HepG2 (cell line): Measurements from ENCODE around the gene ACTN4. TPM values are rescaled to one million over a fixed set of nuclear protein-coding genes. Genes with fewer than 3 reads are reported as not detected.
A peak's percentile ranks its signal among the peaks of the same experiment; 100 is the strongest.

Experiments
- ATAC-seq: fragments of 200-7000 bp; cut with Tn5 transposase; 3 replicates; pipeline ENCODE4 v1.9.1; 2020; ENCODE audit warnings: mild to moderate bottlenecking, moderate library complexity
- BruUV-seq: library from RNA; stranded (reverse); fragments of 400-500 nt; replicated peaks from 2 replicates; lab custom pipeline; 2021; lab: Mats Ljungman, UMichigan
- CTCF ChIA-PET: fragments of 300-600 bp; formaldehyde crosslinking; extraction: SDS; loops from one replicate; lab custom pipeline; 2021; ENCODE audit warnings: low total read pairs, inconsistent platforms, low intra/inter-chr PET ratio; lab: Yijun Ruan, JAX
- POLR2A ChIA-PET: fragments of 350-600 bp; sonication (Branson Sonifier 250); formaldehyde crosslinking; loops from one replicate; lab custom pipeline; 2020; ENCODE audit warnings: antibody characterized with exemption, inconsistent platforms; lab: Yijun Ruan, JAX
- DNase-seq: peaks from one replicate; pipeline ENCODE4 v3.0.0-alpha.2; 2015; ENCODE audit warnings: low spot score
- FAIRE-seq: peaks from 3 replicates; lab custom pipeline; 2011; peaks lifted over from hg19 to GRCh38; lab: Jason Lieb, UNC
- H2AFZ ChIP-seq: one replicate; pipeline ENCODE4 v1.6.1; 2011; ENCODE audit warnings: low read length, inconsistent platforms
- H3K27ac ChIP-seq: fragments of 300-600 bp; 3 replicates; pipeline ENCODE4 v1.8.0; 2011; ENCODE audit warnings: mixed run types, mild to moderate bottlenecking, mixed read lengths, low read length, inconsistent platforms; ENCODE audit not compliant: insufficient read depth; ENCODE audit errors: extremely low read length
- H3K27me3 ChIP-seq, 2 experiments: fragments of 200-600 bp in 1 of 2; 2 replicates in 1 of 2; 3 replicates in 1 of 2; pipeline versions ENCODE4 v1.6.0 to v1.8.0; 2011; ENCODE audit warnings: low read length in 2 of 2, mild to moderate bottlenecking in 2 of 2, moderate library complexity in 2 of 2, inconsistent platforms in 1 of 2; ENCODE audit not compliant: insufficient read depth in 2 of 2, control insufficient read depth in 1 of 2
- H3K36me3 ChIP-seq, 2 experiments: fragments of 200-600 bp in 1 of 2; replicated peaks in 1 of 2; 2 replicates in 1 of 2; 3 replicates in 1 of 2; pipeline versions ENCODE4 v1.5.1 to v1.8.0; 2011; ENCODE audit warnings: low read length in 2 of 2, inconsistent platforms in 1 of 2; ENCODE audit not compliant: insufficient read depth in 2 of 2, control insufficient read depth in 1 of 2
- H3K4me1 ChIP-seq: 2 replicates; pipeline ENCODE4 v1.5.1; 2012; ENCODE audit warnings: low read length, inconsistent platforms; ENCODE audit not compliant: insufficient read depth
- H3K4me2 ChIP-seq: 2 replicates; pipeline ENCODE4 v1.6.0; 2011; ENCODE audit warnings: low read depth, low read length, inconsistent platforms
- H3K4me3 ChIP-seq, 3 experiments: fragments of 200-600 bp in 1 of 3; sonication (generic), shearing (Covaris generic) in 1 of 3; replicated peaks in 1 of 3; 2 replicates each; pipeline ENCODE4 v1.5.1; 2011 to 2016; ENCODE audit warnings: low read length in 3 of 3, inconsistent platforms in 2 of 3, low read depth in 2 of 3, mild to moderate bottlenecking in 2 of 3, control low read depth in 1 of 3, mixed read lengths in 1 of 3; ENCODE audit not compliant: insufficient read depth in 1 of 3
- H3K79me2 ChIP-seq: one replicate; pipeline ENCODE4 v1.6.1; 2011; ENCODE audit warnings: low read length, inconsistent platforms; ENCODE audit not compliant: insufficient read depth
- H3K9ac ChIP-seq: 2 replicates; pipeline ENCODE4 v1.6.0; 2011; ENCODE audit warnings: mild to moderate bottlenecking, low read depth, low read length, inconsistent platforms; ENCODE audit not compliant: insufficient read depth
- H3K9me3 ChIP-seq: 2 replicates; pipeline ENCODE4 v1.5.1; 2012; ENCODE audit warnings: mild to moderate bottlenecking, low read length
- H4K20me1 ChIP-seq: 2 replicates; pipeline ENCODE4 v1.6.0; 2011; ENCODE audit warnings: inconsistent platforms, mild to moderate bottlenecking, low read length, moderate library complexity; ENCODE audit not compliant: insufficient read depth
- CSRNP1 ChIP-seq: sonication (generic); formaldehyde crosslinking; IDR thresholded peaks from 2 replicates; pipeline ENCODE4 v1.8.1; 2023; ENCODE audit warnings: mild to moderate bottlenecking, missing genetic modification reagents
- HNF1B ChIP-seq: sonication (generic); formaldehyde crosslinking; IDR thresholded peaks from 2 replicates; pipeline ENCODE4 v1.5.1; 2020; ENCODE audit warnings: mild to moderate bottlenecking, moderate library complexity, missing genetic modification reagents
- JUNB ChIP-seq: sonication (generic); formaldehyde crosslinking; IDR thresholded peaks from 2 replicates; pipeline ENCODE4 v1.8.0; 2022; ENCODE audit warnings: missing genetic modification reagents, mild to moderate bottlenecking, borderline replicate concordance
- NFKB2 ChIP-seq: sonication (generic); formaldehyde crosslinking; IDR thresholded peaks from 2 replicates; pipeline ENCODE4 v1.4.0; 2020; ENCODE audit warnings: missing genetic modification reagents, borderline replicate concordance
- PHF21A ChIP-seq: sonication (generic); formaldehyde crosslinking; IDR thresholded peaks from 2 replicates; pipeline ENCODE4 v1.5.0; 2020; ENCODE audit warnings: mild to moderate bottlenecking, missing genetic modification reagents
- SMC3 ChIP-seq: IDR thresholded peaks from 2 replicates; pipeline ENCODE4 v1.6.1; 2011; ENCODE audit warnings: low read length, improper control_type of control experiment
- TCF12 ChIP-seq, 2 experiments: fragments of 450-650 bp in 1 of 2; sonication (generic) in 1 of 2; formaldehyde crosslinking in 1 of 2; IDR thresholded peaks; 2 replicates each; pipeline versions ENCODE4 v1.6.1 to v1.8.0; 2017 to 2022; ENCODE audit warnings: antibody characterized with exemption in 1 of 2, mild to moderate bottlenecking in 1 of 2, missing genetic modification reagents in 1 of 2, moderate library complexity in 1 of 2
- ZNF18 ChIP-seq: sonication (generic); formaldehyde crosslinking; IDR thresholded peaks from 2 replicates; pipeline ENCODE4 v1.8.0; 2022; ENCODE audit warnings: mild to moderate bottlenecking, missing genetic modification reagents; ENCODE audit not compliant: insufficient replicate concordance
- ZNF513 ChIP-seq: sonication (generic); formaldehyde crosslinking; conservative IDR thresholded peaks from 2 replicates; pipeline ENCODE4 v1.5.0; 2020; ENCODE audit warnings: missing genetic modification reagents
- ZNF546 ChIP-seq: sonication (generic); formaldehyde crosslinking; conservative IDR thresholded peaks from 2 replicates; pipeline ENCODE4 v1.8.1; 2023; ENCODE audit warnings: mild to moderate bottlenecking, missing genetic modification reagents
- ZNF564 ChIP-seq: sonication (generic); formaldehyde crosslinking; IDR thresholded peaks from 2 replicates; pipeline ENCODE4 v1.8.1; 2023; ENCODE audit warnings: mild to moderate bottlenecking, missing genetic modification reagents
- ZNF800 ChIP-seq: sonication (generic); formaldehyde crosslinking; IDR thresholded peaks from 2 replicates; pipeline ENCODE4 v1.4.0; 2020; ENCODE audit warnings: missing genetic modification reagents
- WGBS: methylation state at CpG from one replicate; pipeline ENCODE4 v1.1.6; 2017; ENCODE audit warnings: low lambda C conversion rate; 5-methylcytosine and 5-hydroxymethylcytosine counted together
- in situ Hi-C: cut with HindIII; loops from 2 replicates; pipeline ENCODE4 v1.10.0; 2017; ENCODE audit warnings: low pct_unique_long_range_greater_than_20kb; ENCODE audit not compliant: extremely low pct_ligation_motif_present
- intact Hi-C: fragments of 100-400 bp; cut with micrococcal nuclease; formaldehyde crosslinking; loops from one replicate; pipeline ENCODE4 v1.10.0; 2022; ENCODE audit not compliant: unreplicated experiment
- polyA plus RNA-seq, 8 experiments: library from polyadenylated mRNA; depleted of rRNA in 3 of 8; stranded (reverse) in 7 of 8; unstranded in 1 of 8; fragments of >200 nt; fragmentation: Illumina TruSeq in 4 of 8; extraction: Trizol in 4 of 8; gene quantifications; 2 replicates each; pipeline versions ENCODE4 v1.2.1 to v1.2.3, GENCODE V29; 2011 to 2016; ENCODE audit warnings: low read depth in 4 of 8, missing spikeins in 1 of 8, mixed read lengths in 1 of 8; ENCODE audit not compliant: insufficient read depth in 1 of 8
- total RNA-seq, 5 experiments: library from RNA; depleted of rRNA; stranded (reverse); fragments of >200 nt; fragmentation: Illumina TruSeq; extraction: Trizol; gene quantifications; 2 replicates each; pipeline ENCODE4 v1.2.3, GENCODE V29; 2016; ENCODE audit warnings: low read depth in 1 of 5

ACTN4 gene
- total and polyA plus RNA-seq, 2 of the 13 experiments (the other 11 are each of a cell fraction or from before 2014, with no cell fraction given): 171 to 192 TPM

- in situ Hi-C loops: no loop called here
- intact Hi-C loops: loop anchor here (5.0 to 10.0 kb wide), 4 partner anchors 38 to 185 kb away; partner anchors contain the start of gene ECH1
- peaks cover 68% of the 10 kb centered on the region for H3K79me2 ChIP-seq
- TF ChIP-seq ZNF800 (CRISPR knock-in tag): 0 out of 2 replicates have a peak, but pooled peaks have one; percentile 31
- TF ChIP-seq ZNF564: peak; percentile 32; the same call in 1 of the 2 replicates
- TF ChIP-seq JUNB (CRISPR knock-in tag): peak; percentile 51; the same call in 1 of the 2 replicates
- peak; percentile 89 for TF ChIP-seq PHF21A
- TF ChIP-seq ZNF18 (CRISPR knock-in tag): no peak
- TF ChIP-seq HNF1B (CRISPR knock-in tag): peak; percentile 24; the same call in 1 of the 2 replicates
- TF ChIP-seq ZNF546 (CRISPR knock-in tag): 0 out of 2 replicates have a peak, but pooled peaks have one; percentile 55
- no peak for TF ChIP-seq TCF12 (IDR thresholded peaks at IDR 0.05)
- TF ChIP-seq TCF12 (CRISPR knock-in tag; IDR thresholded peaks at IDR 0.05): no peak
- peak; percentile 28; the same call in 1 of the 2 replicates for TF ChIP-seq SMC3
- TF ChIP-seq ZNF513: no peak
- TF ChIP-seq NFKB2 (CRISPR knock-in tag): peak; percentile 55; the same call in 1 of the 2 replicates
- peak; percentile 62; the same call in 1 of the 2 replicates for TF ChIP-seq CSRNP1 (CRISPR knock-in tag)
These were observed 2.1 kb downstream of the ACTN4 start for GRCh38 chr19:38649305-38650171.

More at GRCh38 chr19:38649305-38650171, 2.1 kb downstream of the ACTN4 start:
- Histone ChIP-seq H2AFZ (no peak overlapping the region), H3K4me1 (peaks cover 53% of the 10 kb centered on the region), H3K4me3 (peak overlapping the region; percentile 84 to 100 (median 100)), H4K20me1 (peaks cover 26% of the 10 kb centered on the region), H3K27me3 (peaks cover 0 to 4% of the 10 kb centered on the region in 2 experiments; a peak in 1 of 5 replicates), H3K36me3 (peaks cover 0 to 8% of the 10 kb centered on the region in 2 experiments; a peak in 3 of 5 replicates), H3K9me3 (no peaks in the 10 kb centered on the region), H3K27ac (peak overlapping the region; percentile 92), H3K9ac (peak overlapping the region; percentile 99), H3K4me2 (peak overlapping the region; percentile 94)
- peak; percentile 65 for ATAC-seq
- peak; percentile 86 for FAIRE-seq
- no TSS peak for BruUV-seq
- WGBS: under 1% methylated on average over 14 of the region's 15 CpGs
- peak; percentile 94 for DNase-seq
- ChIA-PET CTCF (no interaction called here), POLR2A (interaction anchor here (0.9 to 4.6 kb wide), 16 partner anchors 8 to 285 kb away, joined by 3 to 63 read pairs (median 6); partner anchors contain the start of genes MRPS12, RINL and SARS2)
